Retina (tissue), 1 donor: ENCODE data around the gene POTEH.
"Not testable (repeated sequence)": the region's sequence is repeated elsewhere in the genome, so short reads cannot be mapped to it uniquely, and the experiment has no call there.

ENCODE experiments used
- DNase-seq: peaks from one replicate; pipeline ENCODE4 v3.0.0-alpha.2; 2016

POTEH gene

DNA sequence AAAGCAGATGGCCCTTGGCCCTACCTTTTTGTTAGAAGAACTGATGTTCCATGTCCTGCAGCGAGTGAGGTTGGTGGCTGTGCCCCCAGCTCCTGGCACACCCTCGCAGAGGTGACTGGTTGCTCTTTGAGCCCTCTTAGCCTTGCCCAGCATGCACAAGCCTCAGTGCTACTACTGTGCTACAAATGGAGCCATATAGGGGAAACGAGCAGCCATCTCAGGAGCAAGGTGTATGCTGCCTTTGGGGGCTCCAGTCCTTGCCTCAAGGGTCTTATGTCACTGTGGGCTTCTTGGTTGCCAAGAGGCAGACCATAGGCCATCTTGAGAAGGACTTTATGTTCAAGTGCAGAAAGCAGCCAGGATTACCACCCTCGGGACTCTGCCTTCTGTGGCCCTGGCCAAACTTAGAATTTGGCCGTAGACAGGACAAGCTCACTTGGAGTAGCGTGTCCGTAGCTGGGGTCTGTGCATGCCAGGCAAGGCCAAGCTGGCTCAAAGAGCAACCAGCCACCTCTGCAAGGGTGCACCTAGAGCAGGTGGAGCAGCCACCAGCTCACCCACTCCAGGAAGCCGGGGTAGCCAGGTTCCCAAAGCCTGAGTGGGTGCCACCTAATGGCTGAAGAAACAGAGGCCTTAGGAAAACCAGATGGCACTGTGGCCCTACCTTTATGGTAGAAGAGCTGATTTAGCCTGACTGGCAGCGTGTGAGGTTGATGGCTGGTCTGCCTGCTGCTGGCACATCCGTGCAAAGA is 48.5 kb downstream of the POTEH start:
- not testable (repeated sequence) for DNase-seq

GRCh38 chr22:15738909-15739391 is 49.1 kb downstream of the POTEH start:
- DNase-seq, result not testable (repeated sequence)

GRCh38 chr22:15747636-15748323 is 58.0 kb downstream of the POTEH start:
- DNase-seq, result not testable (repeated sequence)

GRCh38 chr22:15749181-15749970 is 59.5 kb downstream of the POTEH start:
- not testable (repeated sequence) for DNase-seq

DNA sequence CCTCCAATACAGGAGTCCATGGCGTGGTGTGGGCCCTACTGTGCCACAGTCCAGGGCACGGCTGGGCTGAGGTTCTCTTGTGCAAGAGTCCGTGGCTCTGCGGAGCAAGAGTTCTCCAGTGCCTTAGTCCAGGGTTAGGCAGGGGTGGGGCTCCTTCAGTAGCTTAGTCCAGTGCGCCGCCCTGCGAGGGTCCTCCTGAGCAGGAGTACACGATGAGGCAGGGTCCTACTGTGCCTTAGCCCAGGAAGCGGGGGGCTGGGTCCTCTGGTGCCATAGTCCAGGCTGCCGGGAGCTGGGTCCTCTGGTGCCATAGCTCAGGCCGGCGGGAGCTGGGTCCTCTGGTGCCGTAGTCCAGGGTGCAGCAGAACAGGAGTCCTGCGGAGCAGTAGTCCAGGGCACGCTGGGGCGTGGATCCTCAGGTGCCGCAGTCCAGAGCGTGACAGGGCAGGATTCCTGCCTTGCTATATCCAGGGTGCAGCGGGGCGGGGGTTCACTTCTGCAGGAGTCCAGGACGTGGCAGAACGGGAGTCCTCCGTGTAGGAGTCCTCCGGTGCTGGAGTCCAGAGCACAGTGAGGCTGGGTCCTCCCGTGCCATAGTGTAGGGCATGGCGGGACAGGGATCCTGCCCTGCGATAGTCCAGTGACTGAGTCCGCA is 69.7 kb downstream of the POTEH start:
- not testable (repeated sequence) for DNase-seq

GRCh38 chr22:15760388-15761150 is 70.7 kb downstream of the POTEH start:
- not testable (repeated sequence) for DNase-seq

DNA sequence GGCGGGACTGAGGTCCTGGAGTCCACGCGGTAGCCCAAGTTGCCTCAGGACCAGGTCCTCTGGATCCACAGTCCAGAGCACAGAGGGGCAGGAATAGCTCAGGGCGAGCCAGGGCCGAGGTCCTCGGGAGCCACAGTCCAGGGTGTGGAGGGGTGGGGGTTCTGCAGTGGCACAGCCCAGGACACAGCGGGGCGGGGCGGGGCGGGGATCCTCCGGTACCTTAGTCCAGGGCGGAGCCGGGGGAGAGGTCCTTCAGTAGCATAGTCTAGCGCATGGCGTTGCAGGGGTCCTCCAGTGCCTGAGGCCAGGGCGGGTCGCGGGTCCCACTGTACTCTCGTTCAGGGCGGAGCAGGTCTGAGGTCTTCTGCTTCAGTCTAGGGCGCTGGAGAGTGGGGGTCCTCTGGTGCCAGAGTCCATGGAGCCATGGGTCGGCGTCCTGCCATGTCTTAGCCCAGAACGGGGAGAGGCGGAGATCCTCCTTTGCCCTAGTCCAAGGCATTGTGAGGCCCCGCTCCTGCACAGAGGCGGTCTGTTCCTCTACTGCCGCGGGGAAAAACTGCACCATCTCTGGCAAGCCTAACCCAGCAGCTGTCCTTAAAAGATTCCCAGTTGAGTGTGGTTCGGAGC is 71.4 kb downstream of the POTEH start:
- DNase-seq, result not testable (repeated sequence)

GRCh38 chr22:15763559-15763958 is 73.7 kb downstream of the POTEH start:
- not testable (repeated sequence) for DNase-seq
